HepG2 (cell line): ENCODE results near the gene ZFAND2B. TPM values are rescaled to one million over a fixed set of nuclear protein-coding genes. Genes with fewer than 3 reads are reported as not detected.

Experiments used
- ASH2L ChIP-seq: fragments of 300-600, 200-600 bp; sonication (generic); IDR thresholded peaks from 2 replicates; pipeline ENCODE4 v1.7.0; 2017; ENCODE audit warnings: low read depth, mild to moderate bottlenecking, moderate library complexity, mixed read lengths, low read length; ENCODE audit not compliant: insufficient read length
- E2F5 ChIP-seq: sonication (generic); formaldehyde crosslinking; conservative IDR thresholded peaks from 2 replicates; pipeline ENCODE4 v1.4.0; 2020; ENCODE audit warnings: missing genetic modification reagents
- KAT8 ChIP-seq: IDR thresholded peaks from 2 replicates; pipeline ENCODE4 v1.6.1; 2016; ENCODE audit warnings: missing genetic modification reagents, missing compliant biosample characterization
- KDM6A ChIP-seq: IDR thresholded peaks from 2 replicates; pipeline ENCODE4 v1.6.1; 2016; ENCODE audit warnings: low read depth
- MIER3 ChIP-seq: IDR thresholded peaks from 2 replicates; pipeline ENCODE4 v1.6.1; 2016; ENCODE audit warnings: missing compliant biosample characterization, borderline replicate concordance
- NFYB ChIP-seq: sonication (generic); formaldehyde crosslinking; IDR thresholded peaks from 2 replicates; pipeline ENCODE4 v1.4.0; 2020; ENCODE audit warnings: missing genetic modification reagents
- SMARCC2 ChIP-seq: fragments of 450-650 bp; IDR thresholded peaks from 2 replicates; pipeline ENCODE4 v1.6.1; 2017; ENCODE audit warnings: antibody characterized with exemption, mild to moderate bottlenecking
- SRY ChIP-seq: sonication (generic); formaldehyde crosslinking; IDR thresholded peaks from 2 replicates; pipeline ENCODE4 v1.8.0; 2022; ENCODE audit warnings: mild to moderate bottlenecking, missing genetic modification reagents
- THAP9 ChIP-seq: sonication (generic); formaldehyde crosslinking; IDR thresholded peaks from 2 replicates; pipeline ENCODE4; 2020; ENCODE audit warnings: missing genetic modification reagents, mild to moderate bottlenecking, borderline replicate concordance
- ZBTB42 ChIP-seq: sonication (generic); formaldehyde crosslinking; IDR thresholded peaks from 2 replicates; pipeline ENCODE4 v1.5.0; 2020; ENCODE audit warnings: mild to moderate bottlenecking, missing genetic modification reagents
- ZNF180 ChIP-seq: sonication (generic); formaldehyde crosslinking; IDR thresholded peaks from 2 replicates; pipeline ENCODE4 v1.4.0; 2020; ENCODE audit warnings: low read depth, missing genetic modification reagents, borderline replicate concordance
- ZNF253 ChIP-seq: sonication (generic); formaldehyde crosslinking; IDR thresholded peaks from 2 replicates; pipeline ENCODE4 v1.8.0; 2022; ENCODE audit warnings: mild to moderate bottlenecking, missing genetic modification reagents, borderline replicate concordance
- ZNF354B ChIP-seq: sonication (generic); formaldehyde crosslinking; IDR thresholded peaks from 2 replicates; pipeline ENCODE4 v1.8.0; 2022; ENCODE audit warnings: mild to moderate bottlenecking, missing genetic modification reagents
- ZNF501 ChIP-seq: sonication (generic); formaldehyde crosslinking; IDR thresholded peaks from 2 replicates; pipeline ENCODE4 v1.5.1; 2020; ENCODE audit warnings: mild to moderate bottlenecking, moderate library complexity, missing genetic modification reagents
- ZNF552 ChIP-seq: sonication (generic); formaldehyde crosslinking; IDR thresholded peaks from 2 replicates; pipeline ENCODE4 v1.9.0; 2022; ENCODE audit warnings: missing genetic modification reagents, mild to moderate bottlenecking, borderline replicate concordance
- ZNF616 ChIP-seq: sonication (generic); formaldehyde crosslinking; IDR thresholded peaks from 2 replicates; pipeline ENCODE4 v1.5.0; 2020; ENCODE audit warnings: low read depth, mild to moderate bottlenecking, missing genetic modification reagents
- ZSCAN20 ChIP-seq: sonication (generic); formaldehyde crosslinking; IDR thresholded peaks from 2 replicates; pipeline ENCODE4 v1.4.0; 2020; ENCODE audit warnings: missing genetic modification reagents, mild to moderate bottlenecking, borderline replicate concordance
- polyA plus RNA-seq, 8 experiments: library from polyadenylated mRNA; depleted of rRNA in 3 of 8; stranded (reverse) in 7 of 8; unstranded in 1 of 8; fragments of >200 nt; fragmentation: Illumina TruSeq in 4 of 8; extraction: Trizol in 4 of 8; gene quantifications; 2 replicates each; pipeline versions ENCODE4 v1.2.1 to v1.2.3, GENCODE V29; 2011 to 2016; ENCODE audit warnings: low read depth in 4 of 8, missing spikeins in 1 of 8, mixed read lengths in 1 of 8; ENCODE audit not compliant: insufficient read depth in 1 of 8
- total RNA-seq, 5 experiments: library from RNA; depleted of rRNA; stranded (reverse); fragments of >200 nt; fragmentation: Illumina TruSeq; extraction: Trizol; gene quantifications; 2 replicates each; pipeline ENCODE4 v1.2.3, GENCODE V29; 2016; ENCODE audit warnings: low read depth in 1 of 5
- TF ChIP-seq, protein P1 (sequence below): sonication (generic); formaldehyde crosslinking; IDR thresholded peaks from 2 replicates; pipeline ENCODE4 v1.4.0; 2020; ENCODE audit warnings: missing genetic modification reagents; ENCODE audit errors: not compliant biosample characterization
- TF ChIP-seq, protein P2 (sequence below): sonication (generic); formaldehyde crosslinking; IDR thresholded peaks from 2 replicates; pipeline ENCODE4 v1.4.0; 2020; ENCODE audit warnings: missing genetic modification reagents, low read depth, mild to moderate bottlenecking, borderline replicate concordance

The ZFAND2B gene
- total and polyA plus RNA-seq, 2 of the 13 experiments (the other 11 are each of a cell fraction or from before 2014, with no cell fraction given): 53.3 to 115 TPM

GRCh38 chr2:219176818-219177551 lies 29.6 kb upstream of the ZFAND2B start, which contains the start of gene CNPPD1 (continued):
- TF ChIP-seq, protein P1, sequence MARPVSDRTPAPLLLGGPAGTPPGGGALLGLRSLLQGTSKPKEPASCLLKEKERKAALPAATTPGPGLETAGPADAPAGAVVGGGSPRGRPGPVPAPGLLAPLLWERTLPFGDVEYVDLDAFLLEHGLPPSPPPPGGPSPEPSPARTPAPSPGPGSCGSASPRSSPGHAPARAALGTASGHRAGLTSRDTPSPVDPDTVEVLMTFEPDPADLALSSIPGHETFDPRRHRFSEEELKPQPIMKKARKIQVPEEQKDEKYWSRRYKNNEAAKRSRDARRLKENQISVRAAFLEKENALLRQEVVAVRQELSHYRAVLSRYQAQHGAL (CRISPR knock-in tag): no peak
- TF ChIP-seq ZNF616 (CRISPR knock-in tag) (peak; percentile 93), ZNF180 (CRISPR knock-in tag) (0 out of 2 replicates have a peak, but pooled peaks have one; percentile 87), SRY (CRISPR knock-in tag) (peak; percentile 92), ZNF253 (peak; percentile 90; the same call in 1 of the 2 replicates), ASH2L (peak; percentile 22), ZSCAN20 (CRISPR knock-in tag) (peak; percentile 96), MIER3 (CRISPR knock-in tag) (peak; percentile 74; the same call in 1 of the 2 replicates), KDM6A (CRISPR knock-in tag) (no peak), ZNF354B (peak; percentile 89; the same call in 1 of the 2 replicates), E2F5 (CRISPR knock-in tag) (peak; percentile 90; the same call in 1 of the 2 replicates), KAT8 (CRISPR knock-in tag) (peak; percentile 94), NFYB (CRISPR knock-in tag) (peak; percentile 44), ZBTB42 (CRISPR knock-in tag) (peak; percentile 91), ZNF552 (CRISPR knock-in tag) (peak; percentile 97), THAP9 (CRISPR knock-in tag) (no peak), ZNF501 (CRISPR knock-in tag) (peak; percentile 95), SMARCC2 (no peak)
- TF ChIP-seq, protein P2, sequence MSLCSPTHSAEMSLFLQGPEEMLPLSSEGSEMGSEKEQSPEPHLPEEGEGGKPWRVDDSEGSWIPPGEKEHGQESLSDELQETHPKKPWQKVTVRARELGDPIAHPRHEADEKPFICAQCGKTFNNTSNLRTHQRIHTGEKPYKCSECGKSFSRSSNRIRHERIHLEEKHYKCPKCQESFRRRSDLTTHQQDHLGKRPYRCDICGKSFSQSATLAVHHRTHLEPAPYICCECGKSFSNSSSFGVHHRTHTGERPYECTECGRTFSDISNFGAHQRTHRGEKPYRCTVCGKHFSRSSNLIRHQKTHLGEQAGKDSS (CRISPR knock-in tag): peak; percentile 88
